ENCODE results near the gene B2M. TPM values are rescaled to one million over a fixed set of nuclear protein-coding genes. Genes with fewer than 3 reads are reported as not detected.

Gene B2M
- total and polyA plus RNA-seq, 12 donors: 1,063 to 6,421 (median 3,049) TPM

DNA sequence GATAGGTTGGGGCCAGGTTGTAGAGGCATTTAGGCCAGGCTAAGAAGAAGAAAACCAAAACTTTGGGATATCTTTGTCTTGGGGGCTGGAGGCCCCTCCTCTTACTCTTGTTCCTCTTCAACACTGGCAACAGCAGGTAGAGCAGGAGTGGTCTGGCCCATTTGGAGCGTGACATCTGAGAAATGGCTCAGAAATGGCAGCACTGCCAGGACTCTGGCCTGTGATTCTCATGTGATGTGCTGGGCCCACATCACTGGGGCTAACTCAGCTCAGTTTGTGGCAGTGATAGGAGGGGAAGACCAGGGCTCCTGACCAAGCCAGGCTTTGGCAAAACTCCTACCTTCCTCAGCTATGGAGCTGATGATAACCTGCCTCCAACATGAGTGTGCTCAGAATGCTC, 18.7 kb upstream of the B2M start:
- WGBS, 4 donors: 86 to 100% (median 99%) methylated on average over 1 of the region's 1 CpG
- intact Hi-C loops (cut with DNase I): no loop called here

DNA sequence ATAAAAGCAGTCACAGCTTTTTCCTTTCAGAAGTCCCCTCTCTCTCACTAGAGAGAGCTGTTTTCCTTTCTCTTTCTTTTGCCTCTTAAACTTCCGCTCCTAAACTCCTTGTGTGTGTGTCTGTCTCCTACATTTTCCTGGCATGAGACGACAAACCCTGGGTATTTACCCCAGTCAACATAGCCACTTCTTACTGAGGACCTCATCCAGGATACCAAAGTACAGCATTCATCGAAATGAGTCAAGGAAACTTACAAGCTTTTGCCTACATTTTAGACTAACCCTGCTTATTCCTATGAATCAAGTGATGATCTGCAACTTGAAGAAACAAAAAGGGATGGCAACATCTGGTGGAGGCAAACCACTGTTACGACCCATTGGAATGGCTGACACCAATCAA, 16.9 kb upstream of the B2M start:
- intact Hi-C loops (cut with DNase I): no loop called here
- no peak for TF ChIP-seq POLR2A (IDR thresholded peaks at IDR 0.05)
- no peak for TF ChIP-seq CTCF (IDR thresholded peaks at IDR 0.05)
- no peaks in the 10 kb centered on the region for H3K9me3 ChIP-seq (replicated peaks in 1 of 3)
- DNase-seq: no peak
- H3K27me3 ChIP-seq: no peaks in the 10 kb centered on the region
- H3K36me3 ChIP-seq (replicated peaks in 1 of 2): no peaks in the 10 kb centered on the region
- WGBS, 4 donors: 81 to 88% (median 84%) methylated on average over 4 of the region's 4 CpGs
- no peak overlapping the region for H3K27ac ChIP-seq
- H3K4me1 ChIP-seq (replicated peaks in 1 of 2): no peaks in the 10 kb centered on the region
- H3K4me3 ChIP-seq: no peak overlapping the region

More for the DNA sequence above, 18.7 kb upstream of the B2M start:
- H3K4me3 ChIP-seq: no peak overlapping the region
- TF ChIP-seq CTCF (IDR thresholded peaks at IDR 0.05) (no peak), POLR2A (IDR thresholded peaks at IDR 0.05) (no peak)
- H3K4me1 ChIP-seq (replicated peaks in 1 of 2): no peaks in the 10 kb centered on the region
- H3K9me3 ChIP-seq (replicated peaks in 1 of 3): no peaks in the 10 kb centered on the region
- no peak overlapping the region for H3K27ac ChIP-seq
- H3K27me3 ChIP-seq: no peaks in the 10 kb centered on the region
- no peak for DNase-seq
- no peaks in the 10 kb centered on the region for H3K36me3 ChIP-seq (replicated peaks in 1 of 2)

GRCh38 chr15:44695294-44695693, 16.0 kb upstream of the B2M start:
- TF ChIP-seq POLR2A (IDR thresholded peaks at IDR 0.05) (no peak), CTCF (IDR thresholded peaks at IDR 0.05) (no peak)
- Histone ChIP-seq H3K27ac (no peak overlapping the region), H3K4me1 (replicated peaks in 1 of 2) (no peaks in the 10 kb centered on the region), H3K9me3 (replicated peaks in 1 of 3) (no peaks in the 10 kb centered on the region), H3K27me3 (no peaks in the 10 kb centered on the region), H3K4me3 (no peak overlapping the region), H3K36me3 (replicated peaks in 1 of 2) (no peaks in the 10 kb centered on the region)
- 53 to 73% (median 60%) methylated on average over 3 of the region's 3 CpGs for WGBS, 4 donors
- DNase-seq: no peak
- intact Hi-C loops (cut with DNase I): no loop called here

GRCh38 chr15:44697014-44697413, 14.3 kb upstream of the B2M start:
- Histone ChIP-seq H3K36me3 (replicated peaks in 1 of 2) (no peaks in the 10 kb centered on the region), H3K27me3 (no peaks in the 10 kb centered on the region), H3K9me3 (replicated peaks in 1 of 3) (no peaks in the 10 kb centered on the region), H3K4me1 (replicated peaks in 1 of 2) (no peaks in the 10 kb centered on the region), H3K27ac (no peak overlapping the region), H3K4me3 (no peak overlapping the region)
- intact Hi-C loops (cut with DNase I): no loop called here
- TF ChIP-seq CTCF (IDR thresholded peaks at IDR 0.05) (no peak), POLR2A (IDR thresholded peaks at IDR 0.05) (no peak)
- no peak for DNase-seq

Measured in adrenal gland (tissue), 12 donors.